ENCODE measurements around the gene SNED1.

GRCh38 chr2:241074065-241074818, 75.8 kb downstream of the SNED1 start:
- TF ChIP-seq CTCF (IDR thresholded peaks at IDR 0.05) (no peak), EZH2 (IDR thresholded peaks at IDR 0.05) (no peak), EZH2phosphoT487 (IDR thresholded peaks at IDR 0.05) (no peak)
